GM18498 (cell line): Measurements from ENCODE around the gene APOC3.

Experiments
- ATAC-seq: cut with Tn5 transposase; IDR thresholded peaks from one replicate; pipeline ENCODE4 v1.9.1; 2021; ENCODE audit warnings: mild to moderate bottlenecking, moderate library complexity; ENCODE audit not compliant: unreplicated experiment

The APOC3 gene

DNA sequence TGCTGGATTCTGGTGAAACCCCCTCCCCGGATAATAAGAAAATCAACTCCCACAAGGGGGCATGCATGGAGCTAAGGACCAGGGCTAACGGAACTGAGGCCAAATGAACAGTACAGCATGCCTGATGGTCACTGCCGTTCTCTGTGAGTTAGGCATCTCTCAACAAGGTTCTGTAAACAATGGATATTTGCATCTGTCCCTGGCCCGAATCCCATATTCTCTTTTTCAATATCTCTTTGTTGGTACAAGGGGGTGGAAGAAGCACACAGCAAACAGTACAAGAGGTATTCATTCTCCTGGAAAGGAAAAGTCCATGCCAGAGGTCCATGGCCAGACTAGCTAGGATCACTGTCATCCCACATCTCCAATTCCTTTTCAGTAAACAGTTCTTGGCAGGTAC is 39.9 kb downstream of the APOC3 start:
- no peak for ATAC-seq

DNA sequence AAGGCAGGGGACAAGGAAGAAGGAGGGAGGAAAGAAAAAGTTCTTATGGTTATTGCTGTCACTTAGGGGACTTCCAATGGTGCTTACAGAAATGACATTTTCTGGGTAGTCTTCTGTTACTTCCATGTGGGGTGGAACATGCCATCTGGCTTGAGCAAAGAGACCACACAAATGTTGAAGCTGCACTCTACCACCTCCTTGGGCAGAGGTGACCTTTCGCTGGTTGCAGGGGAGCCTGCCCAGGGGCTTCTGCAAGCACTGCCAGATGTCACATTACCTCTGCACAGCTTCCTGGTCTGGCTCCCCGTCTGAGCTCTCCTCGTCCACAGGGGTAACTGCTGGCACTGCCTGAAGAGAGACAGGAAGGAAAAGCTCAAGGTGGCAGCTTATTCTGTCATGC is 40.3 kb downstream of the APOC3 start:
- ATAC-seq = no peak

DNA sequence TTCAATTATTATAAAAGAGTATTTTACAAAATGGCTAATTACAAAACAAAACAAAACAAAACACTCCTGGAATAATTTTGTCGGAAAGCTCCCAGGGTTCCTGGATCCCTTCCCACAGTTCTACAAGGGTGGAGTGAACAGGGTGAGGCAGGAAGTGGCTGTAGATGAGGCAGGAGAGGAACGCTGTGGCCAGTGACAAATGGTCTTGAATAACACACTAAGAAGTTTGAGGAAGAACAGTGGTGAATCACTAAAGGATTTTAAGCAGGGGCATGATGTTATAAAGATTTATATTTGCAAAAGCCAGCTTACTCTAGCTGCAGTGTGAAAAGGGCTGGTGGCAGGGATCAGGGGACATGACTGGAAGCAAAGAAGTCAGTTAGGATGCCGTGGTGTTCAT is 41.5 kb downstream of the APOC3 start:
- ATAC-seq = no peak

DNA sequence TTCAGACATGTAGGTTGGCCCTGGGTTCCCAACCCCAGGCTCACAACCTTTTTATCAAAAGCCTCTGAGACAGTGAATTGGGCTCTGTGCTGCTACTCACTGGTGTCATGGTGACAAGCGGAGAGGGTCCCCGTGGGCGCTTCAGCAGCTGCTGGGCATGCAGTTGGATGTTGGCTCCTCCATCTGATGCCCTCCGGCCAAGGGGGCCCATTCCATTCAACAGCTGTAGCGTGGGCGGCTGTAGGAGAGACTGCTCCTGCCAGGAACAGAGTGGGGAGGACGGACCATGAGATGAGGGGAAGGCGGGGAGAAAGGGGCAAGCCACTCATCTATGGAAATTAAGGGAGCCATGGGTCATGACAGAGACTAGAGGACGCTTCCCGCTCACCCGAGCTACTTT is 43.7 kb downstream of the APOC3 start:
- ATAC-seq = no peak

DNA sequence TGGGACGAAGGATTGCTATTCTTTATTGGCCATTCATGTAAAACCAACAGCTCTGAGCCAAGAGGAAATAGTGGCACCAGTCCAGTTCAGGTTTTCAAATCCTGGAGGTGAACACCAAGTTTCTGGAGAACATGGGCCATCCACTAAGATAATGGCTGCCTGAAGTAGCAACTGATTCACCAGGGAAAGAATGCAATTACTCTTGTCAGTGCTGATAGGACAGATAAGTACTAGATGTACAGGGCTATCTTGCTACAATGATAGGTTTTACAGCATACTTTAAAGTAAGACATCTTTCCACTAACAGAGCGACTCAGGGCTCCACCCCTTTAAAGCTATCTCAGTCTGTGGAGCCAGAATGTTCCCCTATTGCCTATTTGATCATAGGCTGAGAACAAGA is 44.5 kb downstream of the APOC3 start:
- ATAC-seq = no peak

DNA sequence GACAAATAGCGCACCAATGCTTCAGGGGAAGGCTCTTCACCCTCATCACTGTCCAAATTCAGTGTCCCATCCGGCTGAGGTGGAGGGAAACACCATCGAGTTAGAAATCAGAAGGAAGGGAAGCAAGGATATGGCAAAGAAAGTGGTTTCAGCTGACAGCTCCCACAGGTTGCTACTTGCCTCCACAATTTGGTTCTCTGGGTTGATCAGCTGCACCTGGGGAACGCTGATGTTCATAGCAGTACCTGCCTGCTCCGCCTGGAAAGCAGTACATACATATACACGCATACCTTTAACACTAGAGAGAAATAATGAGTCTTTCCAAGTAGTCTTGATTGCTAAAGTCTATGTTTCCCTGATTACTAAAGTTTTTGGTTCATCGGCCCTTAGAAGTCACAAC is 45.5 kb downstream of the APOC3 start:
- ATAC-seq = no peak

DNA sequence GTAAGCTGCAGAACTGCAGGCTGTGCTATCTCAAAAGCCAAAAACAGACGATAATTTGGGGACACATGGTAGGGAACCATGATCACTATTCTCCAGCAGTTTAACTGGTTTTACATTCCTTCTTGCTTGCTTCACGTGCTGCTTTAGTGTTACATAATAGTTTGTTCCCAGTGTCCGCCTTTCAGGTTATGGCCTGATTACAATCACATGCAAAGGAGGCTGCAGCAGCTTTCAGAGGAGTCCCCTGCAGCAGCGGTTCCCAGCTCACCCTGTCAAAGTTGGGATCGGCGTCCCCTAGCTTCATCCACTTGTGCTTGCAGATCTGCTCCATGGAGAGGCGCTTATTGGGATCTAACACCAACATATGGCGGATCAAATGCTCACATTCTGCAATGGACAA is 46.9 kb downstream of the APOC3 start:
- no peak for ATAC-seq

DNA sequence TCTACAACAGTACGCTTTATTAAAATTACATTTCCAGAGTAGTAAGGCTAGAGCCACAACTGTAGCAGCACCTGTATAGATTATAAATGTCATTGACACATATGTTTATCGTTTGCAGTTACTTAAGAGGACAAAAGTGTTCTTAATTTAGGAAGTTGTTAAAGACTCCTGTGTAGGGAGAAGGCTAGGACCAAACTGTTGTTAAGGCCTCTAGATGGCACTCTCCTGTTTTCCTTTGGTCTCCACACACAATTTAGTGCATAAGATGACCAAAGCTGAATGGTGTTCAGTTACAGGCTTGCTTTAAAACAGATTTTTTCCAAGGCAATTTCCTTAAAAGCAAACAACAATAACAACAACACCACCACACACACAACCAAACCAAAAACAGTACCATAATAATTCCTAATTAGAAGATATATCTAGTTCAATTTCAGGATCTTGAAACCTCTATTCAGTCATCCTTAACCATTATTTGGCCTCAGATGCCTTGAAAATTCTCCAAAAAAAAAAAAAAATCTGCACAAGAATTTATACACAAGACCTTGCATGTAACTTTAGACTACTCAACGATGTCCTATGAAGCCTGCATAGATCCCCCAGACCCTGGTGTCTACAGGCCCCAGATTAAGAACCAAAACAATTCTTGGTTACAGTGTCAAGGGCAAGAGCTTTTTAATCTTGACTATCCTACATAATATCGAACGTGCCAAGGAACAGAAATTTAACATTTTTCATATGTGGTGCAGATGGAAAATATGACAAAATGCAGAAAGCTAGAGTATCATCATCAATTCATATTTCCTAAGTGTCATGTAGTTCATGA is 50.3 kb downstream of the APOC3 start:
- ATAC-seq = no peak

DNA sequence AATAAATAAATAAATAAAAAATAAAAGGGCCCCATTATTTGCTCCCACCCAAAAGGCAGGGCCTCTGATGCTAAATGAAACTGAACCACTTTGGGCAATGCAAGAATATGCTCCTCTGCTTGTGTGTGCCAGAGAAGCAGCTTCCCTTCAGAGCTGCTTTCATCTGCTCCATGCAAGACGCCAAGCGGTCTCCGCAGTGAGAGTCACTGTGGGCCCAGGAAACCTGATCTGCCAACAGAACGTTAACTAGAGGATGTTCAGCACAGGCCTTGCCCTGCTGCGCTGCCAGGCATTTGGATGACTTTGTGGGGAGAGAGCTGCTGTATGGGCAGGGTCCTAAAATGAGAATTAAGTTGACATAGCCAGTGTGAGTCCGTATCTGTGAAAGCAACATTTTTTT is 51.4 kb downstream of the APOC3 start:
- ATAC-seq = no peak

DNA sequence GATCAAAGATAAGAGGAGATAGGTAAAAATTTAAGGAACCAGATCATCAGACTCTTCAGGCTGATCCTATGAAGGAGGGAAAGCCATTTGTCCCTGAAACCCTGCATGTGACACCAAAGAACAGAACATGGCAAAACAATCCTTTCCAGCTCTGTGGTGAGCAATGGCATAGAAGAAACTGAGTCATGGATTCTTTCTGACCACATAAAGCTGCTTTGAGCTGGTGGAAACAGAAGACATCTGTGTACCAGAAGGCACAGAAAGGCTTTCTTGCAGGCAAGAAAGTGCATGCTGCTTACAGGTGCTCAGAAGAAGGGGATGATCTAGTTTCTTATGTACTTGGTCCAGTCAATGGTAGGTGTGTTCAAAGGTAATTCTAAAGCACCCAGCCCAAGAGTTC is 52.7 kb downstream of the APOC3 start:
- ATAC-seq = no peak
